CD4-positive, CD25-positive, alpha-beta regulatory T cell (primary cell): ENCODE measurements around the gene CREB3L4. TPM values are rescaled to one million over a fixed set of nuclear protein-coding genes. Genes with fewer than 3 reads are reported as not detected.

Source experiments
- ATAC-seq, 2 donors: fragments of 150-1000 bp; cut with Tn5 transposase; one replicate each; pipeline ENCODE4 v1.10.0; 2021; ENCODE audit warnings: low read depth in 2 of 2, moderate number of reproducible peaks in 2 of 2, moderate library complexity in 1 of 2
- DNase-seq, 3 donors: peaks; one replicate each; pipeline versions ENCODE4 v3.0.0 to v3.0.0-alpha.2; 2012 to 2022; ENCODE audit warnings: mixed read lengths in 1 of 3
- H3K27ac ChIP-seq: one replicate; pipeline ENCODE4 v1.7.0; 2013; ENCODE audit warnings: mild to moderate bottlenecking, low read length; ENCODE audit not compliant: insufficient read depth, poor library complexity, severe bottlenecking
- H3K27me3 ChIP-seq: one replicate; pipeline ENCODE4 v1.7.0; 2013; ENCODE audit warnings: low read length; ENCODE audit not compliant: control insufficient read depth, insufficient read depth
- H3K36me3 ChIP-seq: one replicate; pipeline ENCODE4 v1.7.0; 2013; ENCODE audit warnings: mild to moderate bottlenecking, low read length, moderate library complexity; ENCODE audit not compliant: control insufficient read depth, insufficient read depth
- H3K4me1 ChIP-seq: 2 replicates; pipeline ENCODE4 v1.7.0; 2013; ENCODE audit warnings: mild to moderate bottlenecking, low read length; ENCODE audit not compliant: insufficient read depth, control insufficient read depth, poor library complexity, severe bottlenecking
- H3K4me3 ChIP-seq: one replicate; pipeline ENCODE4 v1.7.0; 2013; ENCODE audit warnings: low read depth, mild to moderate bottlenecking, low read length, moderate library complexity
- H3K9me3 ChIP-seq, 2 experiments: 1 replicate in 1 of 2; 2 replicates in 1 of 2; pipeline ENCODE4 v1.7.0; 2013; ENCODE audit warnings: low read length in 2 of 2, mild to moderate bottlenecking in 1 of 2, moderate library complexity in 1 of 2; ENCODE audit not compliant: control insufficient read depth in 2 of 2
- H3K27ac Mint-ChIP-seq, 3 donors: one replicate each; pipeline ENCODE4 v1.8.0; 2020 to 2022; ENCODE audit warnings: mild to moderate bottlenecking in 3 of 3, mixed read lengths in 3 of 3, moderate library complexity in 2 of 3
- H3K27me3 Mint-ChIP-seq: one replicate; pipeline ENCODE4 v1.8.0; 2022; ENCODE audit warnings: mild to moderate bottlenecking, mixed read lengths
- H3K36me3 Mint-ChIP-seq: one replicate; pipeline ENCODE4 v1.8.0; 2020; ENCODE audit warnings: mixed read lengths
- H3K4me1 Mint-ChIP-seq, 4 donors: one replicate each; pipeline ENCODE4 v1.8.0; 2020 to 2022; ENCODE audit warnings: mixed read lengths in 4 of 4, mild to moderate bottlenecking in 1 of 4
- H3K4me3 Mint-ChIP-seq, 4 donors: one replicate each; pipeline ENCODE4 v1.8.0; 2020 to 2022; ENCODE audit warnings: mild to moderate bottlenecking in 4 of 4, mixed read lengths in 4 of 4, moderate library complexity in 3 of 4
- H3K9me3 Mint-ChIP-seq, 7 donors: one replicate each; pipeline ENCODE4 v1.8.0; 2020 to 2022; ENCODE audit warnings: mixed read lengths in 7 of 7, mild to moderate bottlenecking in 3 of 7, moderate library complexity in 2 of 7
- polyA plus RNA-seq, 4 donors: library from polyadenylated mRNA; unstranded; fragments of 300-500 nt; fragmentation: Illumina TruSeq; gene quantifications; one replicate each; pipeline ENCODE4 v1.2.3, GENCODE V29; 2021
- total RNA-seq: library from RNA; stranded (reverse); gene quantifications from one replicate; pipeline ENCODE4 v1.2.3, GENCODE V29; 2022

CREB3L4 gene
- total and polyA plus RNA-seq, 5 donors from 2014 or later = 0.90 to 5.4 (median 3.2) TPM

DNA sequence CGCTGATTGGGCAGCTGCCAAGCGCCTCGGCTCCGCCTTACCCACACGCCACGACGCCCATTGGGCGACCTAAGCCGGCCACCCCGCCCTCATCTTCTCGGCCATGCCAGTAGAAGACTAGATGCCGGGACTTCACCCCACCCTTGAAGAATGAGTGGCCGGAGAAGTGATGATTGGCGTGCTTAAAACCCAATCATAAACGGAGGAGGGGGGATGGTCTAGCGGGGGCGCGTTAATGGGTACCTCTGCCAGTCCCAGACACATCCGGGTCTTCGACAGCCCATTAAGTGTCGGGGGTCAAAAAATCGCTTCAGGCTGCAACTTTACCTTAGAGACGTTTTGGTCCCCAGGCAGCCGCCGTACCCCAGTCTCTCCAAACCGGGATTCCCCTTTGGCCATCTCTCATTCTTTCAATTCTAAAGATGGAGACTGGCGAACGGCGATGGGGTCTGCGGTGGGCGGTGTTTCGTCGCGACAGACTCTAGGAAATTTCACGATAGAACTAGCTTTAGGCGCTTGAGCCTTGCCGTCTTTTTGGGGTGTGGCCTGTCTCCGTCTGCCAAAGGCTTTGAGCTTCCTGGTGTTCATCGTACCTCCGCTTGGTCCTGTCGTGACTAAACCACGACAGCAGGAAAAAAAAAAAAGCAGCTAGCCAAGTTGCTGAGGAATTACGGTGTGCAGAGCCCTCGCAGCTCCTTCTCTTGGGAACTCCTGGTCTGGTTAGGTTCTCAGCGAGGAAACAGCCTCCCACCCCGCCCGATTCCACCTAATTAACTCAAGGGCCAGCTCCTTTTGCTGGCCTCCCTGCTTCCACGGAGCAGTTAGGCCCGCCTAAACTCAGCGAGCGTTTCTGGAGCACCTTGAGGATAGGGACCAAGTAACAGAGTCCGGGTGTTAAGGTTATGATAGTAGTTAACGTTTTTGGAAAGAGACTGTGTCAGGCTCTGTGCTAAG is 44.5 kb upstream of the CREB3L4 start, which contains the start of gene GATAD2B:
Gene GATAD2B (minus strand): TSS at position 1 of the 954 bp plus-strand sequence. CDS start 94,625 bp downstream, outside the sequence.
- Histone ChIP-seq H3K4me1 (peaks cover 39% of the 10 kb centered on the region), H3K36me3 (peaks cover 4% of the 10 kb centered on the region), H3K27me3 (no peaks in the 10 kb centered on the region), H3K9me3 (no peaks in the 10 kb centered on the region), H3K27ac (peak within 1 kb of the TSS; percentile 96), H3K4me3 (peak within 1 kb of the TSS; percentile 97)
- Mint-ChIP-seq H3K27ac (peak within 1 kb of the TSS; percentile 93 to 99 (median 96)), H3K4me1 (peaks cover 25 to 49% (median 40%) of the 10 kb centered on the region in 4 donors), H3K36me3 (no peaks in the 10 kb centered on the region), H3K27me3 (peaks cover 6% of the 10 kb centered on the region), H3K4me3 (peak within 1 kb of the TSS; percentile 93 to 97 (median 96)), H3K9me3 (peaks cover 0 to 1% (median 0%) of the 10 kb centered on the region in 7 donors)
- peak; percentile 94 for ATAC-seq
- DNase-seq = peak; percentile 99 to 100 (median 99)

DNA sequence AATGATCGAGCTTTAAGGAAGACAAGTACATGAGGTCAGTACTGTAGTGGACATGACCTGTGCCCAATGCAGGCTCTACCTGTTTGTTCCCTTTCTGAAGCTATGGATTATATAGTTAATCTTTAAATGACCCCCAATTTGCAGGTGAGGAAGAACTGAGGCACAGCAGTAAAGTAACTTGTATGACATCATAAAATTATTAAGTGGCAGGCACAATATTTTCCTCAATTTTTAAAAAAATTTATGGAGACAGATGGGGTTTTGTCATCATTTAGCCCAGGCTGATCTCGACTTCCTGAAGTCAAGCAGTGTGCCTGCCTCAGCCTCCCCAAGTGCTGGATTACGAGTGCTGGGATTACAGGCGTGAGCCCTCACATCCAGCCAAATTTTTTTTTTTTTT is 41.3 kb upstream of the CREB3L4 start:
- Mint-ChIP-seq H3K27ac (no peak overlapping the region), H3K36me3 (no peaks in the 10 kb centered on the region), H3K4me1 (peaks cover 7 to 24% (median 16%) of the 10 kb centered on the region in 4 donors), H3K27me3 (peaks cover 6% of the 10 kb centered on the region), H3K9me3 (no peaks in the 10 kb centered on the region), H3K4me3 (peak overlapping the region in 1 of 4 donors; percentile 75)
- ATAC-seq (no peak), DNase-seq (no peak)
- Histone ChIP-seq H3K27ac (no peak overlapping the region), H3K9me3 (no peaks in the 10 kb centered on the region), H3K4me3 (no peak overlapping the region), H3K27me3 (no peaks in the 10 kb centered on the region), H3K36me3 (peaks cover 14% of the 10 kb centered on the region), H3K4me1 (peaks cover 14% of the 10 kb centered on the region)

DNA sequence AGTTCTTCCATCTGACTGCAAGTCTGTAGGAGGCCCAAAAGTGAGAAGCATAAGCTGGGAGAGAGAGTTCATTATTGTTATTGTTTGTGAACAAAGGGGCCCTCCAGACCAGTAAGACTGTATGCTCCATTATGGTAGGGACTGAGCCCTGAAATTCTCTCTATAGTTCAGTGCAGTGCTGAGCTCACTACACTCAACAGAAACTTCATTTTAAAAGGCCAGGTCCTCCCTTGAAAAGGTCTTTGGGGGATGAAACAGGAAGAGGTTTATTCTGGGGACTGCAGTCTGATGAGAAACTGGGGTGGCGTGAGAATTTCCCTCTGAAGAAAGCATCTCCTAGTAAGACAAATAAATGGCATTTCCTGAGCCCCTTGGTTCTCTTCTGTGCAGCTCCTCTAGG is 39.5 kb upstream of the CREB3L4 start:
- Mint-ChIP-seq H3K27ac (peak overlapping the region in 1 of 3 donors; percentile 59), H3K9me3 (no peaks in the 10 kb centered on the region), H3K27me3 (peaks cover under 1% of the 10 kb centered on the region), H3K4me3 (peak overlapping the region in 1 of 4 donors; percentile 38), H3K36me3 (peaks cover 2% of the 10 kb centered on the region), H3K4me1 (peaks cover 6 to 15% (median 9%) of the 10 kb centered on the region in 4 donors)
- H3K27ac ChIP-seq = no peak overlapping the region
- peaks cover 28% of the 10 kb centered on the region for H3K36me3 ChIP-seq
- no peak overlapping the region for H3K4me3 ChIP-seq
- DNase-seq (peak in 1 of 3 donors; percentile 11), ATAC-seq (no peak)
- no peaks in the 10 kb centered on the region for H3K9me3 ChIP-seq
- H3K27me3 ChIP-seq = no peaks in the 10 kb centered on the region
- peaks cover 10% of the 10 kb centered on the region for H3K4me1 ChIP-seq

DNA sequence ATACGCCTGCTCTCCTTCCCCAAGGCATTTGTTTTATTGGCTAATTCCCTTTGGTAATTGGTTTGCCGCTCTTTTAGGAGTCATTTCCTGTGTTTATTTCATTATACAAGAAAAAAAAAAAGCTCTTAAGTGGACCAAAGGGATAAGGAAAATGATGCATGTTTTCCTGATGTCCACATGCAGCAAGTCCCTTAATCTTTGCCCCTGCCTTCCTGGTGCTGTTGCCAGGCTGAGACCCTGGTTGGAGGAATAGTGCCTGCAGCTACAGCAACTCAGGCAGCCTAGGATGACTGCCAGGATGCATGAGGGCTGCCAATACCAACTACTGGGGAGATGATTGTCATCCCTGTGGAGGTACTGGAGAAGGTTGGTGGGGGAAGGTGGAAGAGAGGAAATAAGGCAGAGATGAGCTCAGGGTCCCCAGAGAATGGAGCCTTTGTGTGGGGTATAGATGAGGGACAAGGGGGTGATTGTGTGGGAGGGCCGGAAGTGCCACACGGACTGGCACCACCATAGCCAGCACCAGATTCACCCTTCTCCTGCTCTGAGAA is 38.8 kb upstream of the CREB3L4 start:
- Histone ChIP-seq H3K4me3 (no peak overlapping the region), H3K27me3 (no peaks in the 10 kb centered on the region), H3K4me1 (peaks cover 4% of the 10 kb centered on the region), H3K36me3 (peaks cover 34% of the 10 kb centered on the region), H3K27ac (no peak overlapping the region), H3K9me3 (no peaks in the 10 kb centered on the region)
- H3K27ac Mint-ChIP-seq = peak overlapping the region in 1 of 3 donors; percentile 78
- H3K36me3 Mint-ChIP-seq = peaks cover 4% of the 10 kb centered on the region
- H3K27me3 Mint-ChIP-seq = no peaks in the 10 kb centered on the region
- no peak for ATAC-seq
- DNase-seq = no peak
- no peaks in the 10 kb centered on the region for H3K9me3 Mint-ChIP-seq
- peaks cover 3 to 10% (median 5%) of the 10 kb centered on the region in 4 donors for H3K4me1 Mint-ChIP-seq
- H3K4me3 Mint-ChIP-seq = no peak overlapping the region

DNA sequence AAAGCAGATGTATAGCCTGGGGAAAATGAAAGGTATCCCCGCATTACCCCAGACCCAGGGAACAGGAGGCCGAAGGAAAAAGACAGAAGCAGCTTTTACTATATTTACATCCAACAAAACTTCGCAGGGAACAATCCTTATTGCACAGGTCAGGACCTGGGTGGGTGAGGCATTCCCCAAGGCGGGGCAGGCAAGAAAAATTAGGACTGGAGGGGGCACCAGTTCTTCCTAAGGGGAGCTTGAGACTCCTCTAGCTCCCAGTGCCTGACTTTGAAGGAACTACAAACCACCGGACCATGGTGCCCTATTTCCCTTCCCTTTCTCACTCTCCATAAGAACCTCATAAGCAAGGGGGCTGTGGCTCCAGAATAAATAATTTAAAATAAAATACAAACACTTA is 38.3 kb upstream of the CREB3L4 start:
- Mint-ChIP-seq H3K4me3 (no peak overlapping the region), H3K27me3 (no peaks in the 10 kb centered on the region), H3K4me1 (peaks cover 0 to 8% (median 4%) of the 10 kb centered on the region in 4 donors), H3K9me3 (no peaks in the 10 kb centered on the region), H3K27ac (peak overlapping the region in 1 of 3 donors; percentile 78), H3K36me3 (peaks cover 9% of the 10 kb centered on the region)
- DNase-seq (no peak), ATAC-seq (no peak)
- H3K4me3 ChIP-seq = no peak overlapping the region
- no peak overlapping the region for H3K27ac ChIP-seq
- no peaks in the 10 kb centered on the region for H3K27me3 ChIP-seq
- no peaks in the 10 kb centered on the region for H3K4me1 ChIP-seq
- peaks cover 39% of the 10 kb centered on the region for H3K36me3 ChIP-seq
- H3K9me3 ChIP-seq = no peaks in the 10 kb centered on the region

DNA sequence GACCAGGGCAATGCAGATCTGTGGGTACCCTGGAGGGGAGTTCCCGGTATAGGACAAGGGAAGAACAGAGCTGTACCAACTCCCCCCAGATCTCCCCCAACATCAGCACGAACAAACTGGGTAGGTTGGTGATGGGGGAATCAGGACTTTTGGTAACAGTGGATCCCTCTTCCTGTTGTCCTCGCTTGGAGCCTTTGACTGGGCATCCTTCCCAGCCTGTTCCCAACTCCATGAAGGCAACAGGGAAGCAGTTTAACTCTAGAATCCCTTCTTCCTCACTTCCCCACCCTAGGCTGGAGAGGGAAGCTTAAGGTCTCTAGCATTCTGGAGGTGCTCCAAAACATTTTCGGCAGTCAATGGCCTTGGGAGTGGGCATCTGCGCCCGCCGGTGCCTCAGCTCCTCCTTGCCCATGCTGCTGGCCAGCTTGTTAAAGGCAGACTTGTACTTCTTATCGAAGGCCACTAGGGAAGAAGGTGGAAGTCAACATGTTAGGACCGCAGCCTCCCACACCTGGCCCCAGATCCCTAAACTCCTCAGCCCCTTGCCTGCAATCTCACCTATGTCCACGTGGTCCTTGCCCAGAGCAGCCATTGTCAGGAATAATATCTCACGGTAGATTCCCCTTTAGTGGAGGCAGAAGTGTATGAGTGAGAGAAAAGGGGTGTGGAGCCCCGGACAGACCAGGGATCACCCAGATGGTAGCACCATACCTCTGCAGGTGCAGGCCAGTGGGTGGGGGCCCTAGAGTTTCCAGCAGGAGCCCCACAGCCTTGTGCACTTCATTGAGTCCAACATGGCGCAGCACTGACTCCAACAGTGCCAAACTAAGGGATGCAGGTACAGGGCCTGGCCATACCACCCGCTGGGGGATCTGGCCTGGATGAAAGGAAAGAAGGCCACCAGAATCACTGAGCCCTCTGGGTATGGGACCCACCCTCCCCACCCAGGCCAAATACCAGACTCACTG is 37.4 kb upstream of the CREB3L4 start:
- peaks cover 48% of the 10 kb centered on the region for H3K36me3 ChIP-seq
- no peaks in the 10 kb centered on the region for H3K27me3 Mint-ChIP-seq
- no peaks in the 10 kb centered on the region for H3K9me3 ChIP-seq
- no peaks in the 10 kb centered on the region for H3K27me3 ChIP-seq
- no peak overlapping the region for H3K4me3 ChIP-seq
- H3K4me3 Mint-ChIP-seq = no peak overlapping the region
- H3K36me3 Mint-ChIP-seq = peaks cover 17% of the 10 kb centered on the region
- H3K4me1 ChIP-seq = no peaks in the 10 kb centered on the region
- DNase-seq (no peak), ATAC-seq (no peak)
- H3K9me3 Mint-ChIP-seq = no peaks in the 10 kb centered on the region
- no peak overlapping the region for H3K27ac Mint-ChIP-seq
- peaks cover 0 to 8% (median 4%) of the 10 kb centered on the region in 4 donors for H3K4me1 Mint-ChIP-seq
- no peak overlapping the region for H3K27ac ChIP-seq
